ENCODE measurements around the gene CNGA3. TPM values are rescaled to one million over a fixed set of nuclear protein-coding genes. Genes with fewer than 3 reads are reported as not detected.

The CNGA3 gene
- total and polyA plus RNA-seq, 2 of the 4 experiments (the other 2 are of a cell fraction) = under 0.01 TPM; not detected in 1

DNA sequence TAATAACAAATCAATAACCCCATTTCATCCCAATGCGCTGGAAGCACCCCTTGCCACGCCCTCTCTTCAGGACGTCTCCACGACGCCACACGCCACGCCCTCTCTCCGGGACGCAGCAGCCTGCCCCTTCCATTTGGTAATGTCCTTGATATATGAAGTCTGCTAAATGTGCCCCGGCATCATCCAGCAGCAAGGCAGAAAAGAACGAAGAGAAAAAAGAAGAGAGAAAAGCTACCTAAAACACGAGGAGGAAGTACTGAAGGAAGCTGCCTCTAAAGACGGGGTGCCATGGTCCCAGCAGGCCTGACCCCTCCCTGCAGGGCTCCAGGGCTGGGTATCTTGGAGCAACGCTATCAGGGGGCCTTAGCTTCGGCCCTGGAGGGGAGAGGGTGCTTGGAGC lies 41.8 kb downstream of the CNGA3 start:
- Histone ChIP-seq H4K20me1 (ENCODE audit: insufficient read depth, low read length) (no peaks in the 10 kb centered on the region), H3K4me2 (ENCODE audit: low read depth, low read length) (no peak overlapping the region), H2BK15ac (ENCODE audit: low read depth, low read length) (no peak overlapping the region), H2BK120ac (ENCODE audit: low read depth, low read length) (no peak overlapping the region), H4K91ac (ENCODE audit: insufficient read depth, low read depth, low read length) (no peak overlapping the region), H2AFZ (replicated peaks; ENCODE audit: low read length, poor library complexity) (no peak overlapping the region), H3K18ac (ENCODE audit: low read depth, low read length) (no peak overlapping the region), H3K36me3 (ENCODE audit: control insufficient read depth, insufficient read depth, low read length) (no peaks in the 10 kb centered on the region), H4K5ac (ENCODE audit: low read depth, low read length) (no peak overlapping the region), H3K14ac (replicated peaks; ENCODE audit: low read depth, low read length) (no peak overlapping the region), H3K9me3 (ENCODE audit: control insufficient read depth, insufficient read depth, low read length) (no peaks in the 10 kb centered on the region), H2BK5ac (ENCODE audit: low read depth, low read length, poor library complexity, severe bottlenecking) (no peak overlapping the region), H3K4me3 (ENCODE audit: insufficient read depth, low read depth, low read length) (no peak overlapping the region), H2BK20ac (ENCODE audit: low read depth, low read length) (no peak overlapping the region), H3K27me3 (ENCODE audit: control insufficient read depth, insufficient read depth, low read length) (peaks cover 21% of the 10 kb centered on the region), H2AK5ac (ENCODE audit: low read depth, low read length) (no peak overlapping the region), H3K56ac (ENCODE audit: extremely low read depth, insufficient read depth, low read length) (no peak overlapping the region), H4K8ac (ENCODE audit: low read depth in 2 of 2, low read length in 2 of 2) (no peak overlapping the region), H3K23ac (ENCODE audit: low read depth, low read length) (no peak overlapping the region), H3K79me1 (ENCODE audit: low read depth in 1 of 2, low read length in 2 of 2) (no peaks in the 10 kb centered on the region), H3K4ac (ENCODE audit: low read depth, low read length) (no peak overlapping the region), H3K9ac (ENCODE audit: low read depth, low read length) (no peak overlapping the region), H3K4me1 (ENCODE audit: control insufficient read depth, insufficient read depth, low read length) (no peaks in the 10 kb centered on the region), H3K9me1 (ENCODE audit: insufficient read depth, low read length) (no peaks in the 10 kb centered on the region), H3K27ac (ENCODE audit: insufficient read depth, low read length) (no peak overlapping the region), H2AK9ac (replicated peaks; ENCODE audit: low read depth, low read length, poor library complexity) (no peak overlapping the region)
- 64% methylated on average over 3 of the region's 15 CpGs; no CpG with 5 or more reads in 1 of the 2 experiments for WGBS, 2 experiments (ENCODE audit: extremely low coverage in 2 of 2, insufficient read length in 1 of 2)
- ChIA-PET CTCF (no interaction called here), POLR2A (ENCODE audit: unreplicated experiment) (no interaction called here)
- intact Hi-C loops (cut with micrococcal nuclease) (loop anchor here (5.0 to 10.0 kb wide), 2 partner anchors 103 to 391 kb away; partner anchors contain the start of gene TMEM131), in situ Hi-C loops (cut with MboI; ENCODE audit: low sequenced_read_pairs) (loop anchor here (10.0 kb wide), 2 partner anchors 93 to 683 kb away; no protein-coding TSS in a partner anchor), dilution Hi-C loops (cut with HindIII; ENCODE audit: low sequenced_read_pairs, unreplicated experiment) (no loop called here)
- TF ChIP-seq CHD1 (IDR thresholded peaks at IDR 0.05; ENCODE audit: low read depth, low read length) (no peak), MXI1 (IDR thresholded peaks at IDR 0.05; ENCODE audit: borderline replicate concordance, low read depth, low read length) (no peak), POLR2A (IDR thresholded peaks at IDR 0.05; ENCODE audit: low read depth, low read length) (no peak), RCOR1 (IDR thresholded peaks at IDR 0.05; ENCODE audit: insufficient replicate concordance, low read length) (no peak), BHLHE40 (IDR thresholded peaks at IDR 0.05; ENCODE audit: low read depth, low read length) (no peak), RFX5 (IDR thresholded peaks at IDR 0.05; ENCODE audit: low read depth, low read length) (no peak), SMC3 (IDR thresholded peaks at IDR 0.05; ENCODE audit: low read depth, low read length) (no peak), MAFK (IDR thresholded peaks at IDR 0.05; ENCODE audit: low read depth, low read length) (no peak), FOS (IDR thresholded peaks at IDR 0.05; ENCODE audit: low read depth, low read length) (no peak), CEBPB (IDR thresholded peaks at IDR 0.05; ENCODE audit: low read depth, low read length) (no peak), RAD21 (IDR thresholded peaks at IDR 0.05; ENCODE audit: low read length) (no peak), NFE2L2 (IDR thresholded peaks at IDR 0.05; ENCODE audit: low read depth, low read length) (no peak), MAZ (IDR thresholded peaks at IDR 0.05; ENCODE audit: borderline replicate concordance, low read depth, low read length) (no peak)
- TF ChIP-seq, protein P1, sequence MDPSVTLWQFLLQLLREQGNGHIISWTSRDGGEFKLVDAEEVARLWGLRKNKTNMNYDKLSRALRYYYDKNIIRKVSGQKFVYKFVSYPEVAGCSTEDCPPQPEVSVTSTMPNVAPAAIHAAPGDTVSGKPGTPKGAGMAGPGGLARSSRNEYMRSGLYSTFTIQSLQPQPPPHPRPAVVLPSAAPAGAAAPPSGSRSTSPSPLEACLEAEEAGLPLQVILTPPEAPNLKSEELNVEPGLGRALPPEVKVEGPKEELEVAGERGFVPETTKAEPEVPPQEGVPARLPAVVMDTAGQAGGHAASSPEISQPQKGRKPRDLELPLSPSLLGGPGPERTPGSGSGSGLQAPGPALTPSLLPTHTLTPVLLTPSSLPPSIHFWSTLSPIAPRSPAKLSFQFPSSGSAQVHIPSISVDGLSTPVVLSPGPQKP (IDR thresholded peaks at IDR 0.05; ENCODE audit: borderline replicate concordance, low read depth, low read length) = no peak
- TF ChIP-seq, protein P2, sequence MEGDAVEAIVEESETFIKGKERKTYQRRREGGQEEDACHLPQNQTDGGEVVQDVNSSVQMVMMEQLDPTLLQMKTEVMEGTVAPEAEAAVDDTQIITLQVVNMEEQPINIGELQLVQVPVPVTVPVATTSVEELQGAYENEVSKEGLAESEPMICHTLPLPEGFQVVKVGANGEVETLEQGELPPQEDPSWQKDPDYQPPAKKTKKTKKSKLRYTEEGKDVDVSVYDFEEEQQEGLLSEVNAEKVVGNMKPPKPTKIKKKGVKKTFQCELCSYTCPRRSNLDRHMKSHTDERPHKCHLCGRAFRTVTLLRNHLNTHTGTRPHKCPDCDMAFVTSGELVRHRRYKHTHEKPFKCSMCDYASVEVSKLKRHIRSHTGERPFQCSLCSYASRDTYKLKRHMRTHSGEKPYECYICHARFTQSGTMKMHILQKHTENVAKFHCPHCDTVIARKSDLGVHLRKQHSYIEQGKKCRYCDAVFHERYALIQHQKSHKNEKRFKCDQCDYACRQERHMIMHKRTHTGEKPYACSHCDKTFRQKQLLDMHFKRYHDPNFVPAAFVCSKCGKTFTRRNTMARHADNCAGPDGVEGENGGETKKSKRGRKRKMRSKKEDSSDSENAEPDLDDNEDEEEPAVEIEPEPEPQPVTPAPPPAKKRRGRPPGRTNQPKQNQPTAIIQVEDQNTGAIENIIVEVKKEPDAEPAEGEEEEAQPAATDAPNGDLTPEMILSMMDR (conservative IDR thresholded peaks at IDR 0.05; ENCODE audit: low read depth, low read length) = no peak
- TF ChIP-seq, protein P3, sequence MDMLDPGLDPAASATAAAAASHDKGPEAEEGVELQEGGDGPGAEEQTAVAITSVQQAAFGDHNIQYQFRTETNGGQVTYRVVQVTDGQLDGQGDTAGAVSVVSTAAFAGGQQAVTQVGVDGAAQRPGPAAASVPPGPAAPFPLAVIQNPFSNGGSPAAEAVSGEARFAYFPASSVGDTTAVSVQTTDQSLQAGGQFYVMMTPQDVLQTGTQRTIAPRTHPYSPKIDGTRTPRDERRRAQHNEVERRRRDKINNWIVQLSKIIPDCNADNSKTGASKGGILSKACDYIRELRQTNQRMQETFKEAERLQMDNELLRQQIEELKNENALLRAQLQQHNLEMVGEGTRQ (IDR thresholded peaks at IDR 0.05; ENCODE audit: low read depth, low read length) = no peak
- no peak for ATAC-seq (ENCODE audit: low read depth)
- DNase-seq = no peak
- no TSS peak for BruUV-seq (replicated peaks)

Data from IMR-90 (cell line).